NCI-H146 treated with DMSO at 0.1 percent for 48 hours (cell line): ENCODE data around the gene STAMBPL1.

Source experiments
- DNase-seq: peaks from one replicate; lab custom pipeline; 2025; ENCODE audit not compliant: unreplicated experiment; lab: John Stamatoyannopoulos, UW

The STAMBPL1 gene

DNA sequence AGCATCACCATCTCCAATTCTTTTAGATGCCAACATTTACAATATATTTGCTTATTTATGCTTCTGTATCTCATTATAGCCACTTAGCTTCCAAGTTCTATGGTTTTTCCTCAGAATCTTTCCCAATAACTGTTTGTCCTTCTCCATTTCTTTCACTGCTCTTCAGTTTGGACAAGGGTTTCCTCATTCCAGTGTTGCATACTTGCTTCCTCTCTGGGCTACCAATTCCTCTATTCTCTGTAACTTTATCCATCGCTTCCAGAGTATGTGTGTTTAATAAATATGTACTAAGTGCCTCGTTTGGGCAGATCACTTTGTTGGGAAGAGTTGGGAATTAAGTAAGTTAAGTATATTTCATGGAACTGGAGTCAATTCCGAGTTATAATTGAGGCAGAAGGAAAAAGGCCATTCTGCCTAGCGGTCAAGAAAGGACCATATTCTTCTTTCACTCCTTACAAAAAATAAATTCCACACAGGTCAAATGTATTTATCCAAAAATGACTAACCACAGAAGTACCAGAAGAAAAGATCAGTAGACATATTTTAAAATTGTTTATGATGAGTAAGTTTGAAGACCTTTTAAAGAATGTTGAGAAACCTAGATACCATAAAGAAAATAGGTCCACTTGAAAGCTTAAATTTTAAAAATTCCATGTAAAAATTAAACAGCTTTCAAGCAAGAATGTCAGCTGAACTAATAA is 10.8 kb downstream of the STAMBPL1 start:
- DNase-seq = no peak

DNA sequence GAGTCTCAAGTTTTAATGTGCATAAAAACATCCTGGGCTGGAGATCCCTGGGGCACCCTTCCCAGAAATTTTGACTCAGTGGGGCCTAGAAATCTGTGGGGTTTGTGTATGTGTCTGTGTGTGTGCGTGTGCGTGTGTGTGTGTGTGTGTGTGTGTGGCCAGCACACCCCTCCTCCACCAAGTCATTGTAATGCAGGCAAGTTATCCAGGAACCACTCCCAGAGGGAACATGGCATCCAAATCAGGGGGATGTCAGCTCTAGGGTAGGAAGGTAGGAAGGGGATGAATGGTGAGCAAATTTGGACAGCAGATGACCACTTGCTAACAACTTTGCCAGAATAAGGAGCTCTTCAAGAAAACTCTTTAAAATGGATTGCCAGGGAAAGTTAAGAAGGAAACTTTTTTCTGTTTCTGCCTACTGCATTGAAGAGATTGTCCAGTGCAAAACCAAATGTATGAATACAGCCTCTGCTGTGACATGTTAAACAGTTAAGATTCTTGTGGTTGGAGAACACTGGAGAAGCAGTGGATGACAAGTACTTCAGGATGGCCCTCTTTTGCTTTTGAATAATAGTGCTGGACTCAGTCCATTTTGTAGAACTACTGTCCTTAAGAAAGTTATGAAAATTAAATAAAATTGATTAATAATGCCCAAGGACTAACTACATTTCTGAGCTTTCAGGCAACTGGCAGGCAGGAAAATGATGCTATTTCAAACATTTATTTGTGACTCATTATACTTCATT is 12.3 kb downstream of the STAMBPL1 start:
- DNase-seq = no peak

DNA sequence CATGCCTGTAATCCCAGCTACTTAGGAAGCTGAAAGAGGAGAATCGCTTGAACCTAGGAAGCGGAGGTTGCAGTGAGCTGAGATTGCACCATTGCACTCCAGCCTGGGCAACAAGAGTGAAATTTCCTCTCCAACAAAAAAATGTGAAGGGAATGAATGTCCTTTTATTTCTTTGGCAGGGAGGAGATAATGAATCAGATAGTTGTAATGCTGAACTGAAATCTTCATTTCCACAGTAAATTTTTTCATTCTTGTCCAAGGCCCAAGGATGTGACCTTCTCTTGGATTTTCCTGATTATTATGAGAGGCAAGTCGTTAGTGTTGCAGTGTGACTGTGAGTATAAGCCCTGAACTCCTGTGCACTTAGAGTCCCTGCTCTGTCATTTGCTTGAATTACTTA is 13.6 kb downstream of the STAMBPL1 start:
- no peak for DNase-seq

DNA sequence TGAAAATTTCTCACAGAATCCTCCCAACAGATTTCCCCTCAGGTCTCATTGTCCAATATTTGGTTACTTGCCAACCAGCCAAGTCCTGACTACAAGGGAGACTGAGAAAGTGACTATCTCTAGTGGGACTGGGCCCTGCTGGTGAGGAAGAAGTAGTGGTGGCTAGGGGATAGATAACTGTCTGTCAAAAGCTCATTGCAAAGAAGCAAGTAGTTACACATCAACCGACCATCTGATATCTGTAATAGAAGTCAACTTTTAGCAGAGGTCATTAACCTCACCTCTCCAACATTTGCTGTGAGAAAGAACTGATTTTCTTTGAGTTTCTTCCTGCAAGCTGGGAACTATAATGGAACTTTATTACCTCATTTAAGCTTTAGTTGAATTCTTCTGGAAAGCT is 15.2 kb downstream of the STAMBPL1 start:
- DNase-seq = no peak

DNA sequence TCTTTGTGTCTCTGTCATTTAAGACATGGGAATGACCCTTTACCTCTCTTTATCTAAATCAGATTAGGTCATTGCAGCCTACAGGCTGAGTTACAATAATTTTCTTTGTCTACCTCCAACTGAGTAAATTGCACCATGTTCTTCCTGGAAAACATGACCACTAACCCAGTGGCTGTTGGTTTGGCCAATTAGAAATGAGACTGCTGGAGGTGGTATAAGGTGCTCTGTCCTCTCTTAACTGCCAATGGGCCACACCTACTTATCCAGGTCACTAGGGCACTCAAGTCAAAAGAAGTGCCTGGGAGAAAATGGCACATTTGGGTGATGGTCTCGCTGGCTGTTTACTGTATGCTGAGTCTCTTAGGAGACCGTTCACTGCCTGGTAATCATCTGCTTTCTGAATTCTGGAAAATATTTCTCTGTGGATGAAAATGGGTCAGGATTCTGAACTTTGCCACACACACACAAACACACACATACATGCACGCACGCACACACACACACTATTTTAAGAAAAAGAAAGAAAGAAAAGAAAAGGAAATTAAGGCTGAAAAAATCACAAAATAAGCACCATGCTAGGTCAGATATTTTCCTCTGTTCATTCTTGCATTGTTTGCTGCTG is 16.4 kb downstream of the STAMBPL1 start:
- DNase-seq = peak; percentile 52

- DNase-seq = no peak
Observed at GRCh38 chr10:88896994-88897853, 17.2 kb downstream of the STAMBPL1 start.

- no peak for DNase-seq
Observed at GRCh38 chr10:88898727-88899126, 18.7 kb downstream of the STAMBPL1 start.

DNA sequence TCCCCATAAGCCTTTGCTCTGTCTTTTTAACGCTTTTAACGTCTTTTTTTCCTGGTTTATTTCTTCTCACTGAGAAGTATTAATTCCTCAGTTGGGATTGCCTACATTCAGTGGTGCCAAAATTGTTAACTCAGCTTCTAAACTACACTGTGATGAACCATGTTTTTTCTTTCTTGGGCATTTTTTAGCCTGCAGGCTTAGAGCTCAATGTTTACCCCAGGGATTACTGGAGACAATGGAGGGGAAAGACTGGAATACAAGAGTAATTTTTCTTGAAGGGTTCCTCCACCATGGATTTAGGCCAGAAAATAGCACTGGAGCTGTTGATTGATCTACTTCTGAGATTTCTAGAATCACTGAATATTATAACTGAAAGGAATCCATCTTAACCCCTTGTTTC is 19.8 kb downstream of the STAMBPL1 start:
- DNase-seq = no peak

- DNase-seq = no peak
Observed at GRCh38 chr10:88901206-88901983, 21.4 kb downstream of the STAMBPL1 start.

DNA sequence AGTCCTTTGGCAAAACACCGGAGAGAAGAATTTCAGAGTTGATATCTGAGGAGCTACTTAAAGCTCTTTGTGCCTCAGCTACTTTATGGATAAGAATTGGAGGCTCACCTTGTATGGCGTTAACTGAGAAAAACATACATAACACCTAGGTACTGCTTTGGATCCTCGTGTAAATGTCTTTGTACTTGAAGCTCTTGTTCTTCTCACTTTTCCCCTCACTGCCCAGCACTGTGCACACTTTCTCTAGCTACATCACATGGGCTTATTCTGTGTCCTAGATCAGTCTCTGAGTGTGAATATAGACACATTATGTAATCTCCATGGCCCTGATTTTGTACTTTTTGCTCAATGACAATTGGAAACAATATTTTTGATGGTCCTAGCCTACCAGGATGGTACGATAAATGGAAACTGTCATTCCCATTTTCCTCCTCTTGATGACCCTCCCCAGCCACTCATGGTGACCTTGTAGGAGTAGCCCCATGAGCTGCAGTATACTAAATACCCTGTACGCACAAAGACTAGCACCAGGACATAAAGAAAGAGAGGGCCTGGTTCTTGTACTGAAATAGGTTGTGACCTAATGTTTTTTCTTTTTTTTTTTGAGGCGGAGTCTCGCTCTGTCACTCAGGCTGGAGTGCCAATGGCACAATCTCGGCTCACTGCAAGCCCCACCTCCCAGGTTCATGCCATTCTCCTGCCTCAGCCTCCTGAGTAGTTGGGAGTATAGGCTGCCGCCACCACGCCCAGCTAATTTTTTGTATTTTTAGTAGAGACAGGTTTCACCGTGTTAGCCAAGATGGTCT is 22.1 kb downstream of the STAMBPL1 start:
- DNase-seq = no peak

- DNase-seq = no peak
Observed at GRCh38 chr10:88903715-88904114, 23.7 kb downstream of the STAMBPL1 start.

GRCh38 chr10:88906921-88907320 is 26.9 kb downstream of the STAMBPL1 start:
- DNase-seq = no peak

DNA sequence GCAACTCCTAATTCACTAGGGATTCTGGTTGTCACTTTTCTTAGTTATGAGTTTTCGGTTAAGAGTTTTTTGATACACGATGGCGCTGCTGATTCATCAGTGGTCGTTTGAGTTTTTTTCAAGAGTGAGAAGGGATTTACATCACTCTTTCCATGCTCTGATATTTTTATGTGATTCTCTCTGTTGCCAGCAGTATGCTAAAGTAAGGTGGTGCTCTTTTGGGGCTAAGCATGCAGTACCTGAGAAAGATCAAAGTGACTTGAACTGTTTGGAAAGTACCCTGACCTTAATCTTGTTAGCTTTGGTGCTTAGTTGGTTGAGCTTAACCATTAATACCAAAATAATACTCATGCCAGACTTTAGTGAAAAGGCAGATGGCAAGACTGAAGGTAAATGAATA is 28.1 kb downstream of the STAMBPL1 start:
- no peak for DNase-seq

- DNase-seq = no peak
Observed at GRCh38 chr10:88911116-88911515, 31.1 kb downstream of the STAMBPL1 start.

DNA sequence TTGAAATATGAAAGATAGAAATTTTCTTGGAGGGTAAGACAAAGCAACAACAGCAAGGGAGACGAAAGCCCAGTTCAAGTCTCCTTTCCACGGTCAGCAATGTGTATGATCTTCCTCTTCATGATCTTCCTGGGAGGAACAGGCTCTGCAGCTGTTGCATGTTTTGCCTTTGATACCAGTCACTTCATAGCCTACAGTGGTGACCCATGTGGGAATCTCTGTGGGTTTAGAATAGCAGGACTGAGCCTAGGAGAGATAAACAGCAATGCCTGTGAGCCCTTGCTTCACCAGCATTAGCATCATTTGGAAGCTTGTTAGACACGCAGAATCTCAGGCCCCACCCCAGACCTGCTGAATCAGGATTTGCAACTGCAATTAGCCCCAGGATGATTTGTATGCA is 31.8 kb downstream of the STAMBPL1 start:
- no peak for DNase-seq

DNA sequence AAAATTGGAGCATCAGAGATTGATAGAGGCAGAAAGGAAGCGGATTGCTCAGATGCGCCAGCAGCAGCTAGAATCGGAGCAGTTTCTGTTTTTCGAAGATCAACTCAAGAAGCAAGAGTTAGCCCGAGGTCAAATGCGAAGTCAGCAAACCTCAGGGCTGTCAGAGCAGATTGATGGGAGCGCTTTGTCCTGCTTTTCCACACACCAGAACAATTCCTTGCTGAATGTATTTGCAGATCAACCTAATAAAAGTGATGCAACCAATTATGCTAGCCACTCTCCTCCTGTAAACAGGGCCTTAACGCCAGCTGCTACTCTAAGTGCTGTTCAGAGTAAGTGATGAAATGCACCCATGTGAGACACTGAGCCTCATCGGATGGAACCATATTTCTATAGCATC is 33.1 kb downstream of the STAMBPL1 start:
- peak; percentile 12 for DNase-seq

- DNase-seq = no peak
Observed at GRCh38 chr10:88913788-88914187, 33.7 kb downstream of the STAMBPL1 start.

DNA sequence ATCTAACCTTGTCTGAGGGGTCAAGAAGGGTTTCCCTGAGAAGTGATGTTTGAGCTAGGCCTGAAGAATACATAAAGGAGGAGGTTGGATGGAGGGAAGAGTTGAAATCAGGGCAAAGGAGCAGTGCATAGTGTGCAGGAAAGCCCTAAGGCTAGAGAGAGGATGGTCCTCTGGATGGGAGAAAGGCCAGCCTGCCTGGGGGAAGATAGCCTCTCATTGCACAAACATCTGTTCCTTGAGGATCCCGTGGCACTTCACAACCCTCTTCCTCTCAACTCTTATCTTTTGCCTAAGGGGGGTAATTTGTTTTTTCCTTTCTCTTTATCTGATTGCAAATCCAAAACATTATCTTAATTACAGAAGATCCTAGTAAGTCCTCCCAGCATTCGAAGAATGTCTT is 35.7 kb downstream of the STAMBPL1 start:
- no peak for DNase-seq

GRCh38 chr10:88916231-88916630 is 36.2 kb downstream of the STAMBPL1 start:
- DNase-seq = no peak

GRCh38 chr10:88916986-88917385 is 36.9 kb downstream of the STAMBPL1 start:
- no peak for DNase-seq
